Lung (tissue), 12 donors: Measurements from ENCODE around the gene CHIC2. TPM values are rescaled to one million over a fixed set of nuclear protein-coding genes. Genes with fewer than 3 reads are reported as not detected.

Source experiments
- ATAC-seq: fragments of 200-7000 bp; cut with Tn5 transposase; one replicate; pipeline ENCODE4 v1.9.1; 2020; ENCODE audit warnings: moderate number of reproducible peaks; ENCODE audit not compliant: insufficient read depth, low FRiP score
- DNase-seq, 3 donors: peaks; one replicate each; pipeline ENCODE4 v3.0.0-alpha.2; 2013 to 2017
- H3K27ac ChIP-seq, 2 donors: one replicate each; pipeline ENCODE4 v1.5.1; 2013; ENCODE audit warnings: mild to moderate bottlenecking in 2 of 2, moderate library complexity in 2 of 2, control low read depth in 1 of 2, inconsistent platforms in 1 of 2, low read depth in 1 of 2, low read length in 1 of 2
- H3K27me3 ChIP-seq, 3 donors: one replicate each; pipeline ENCODE4 v1.5.1; 2013; ENCODE audit warnings: low read length in 2 of 3; ENCODE audit not compliant: control insufficient read depth in 3 of 3, insufficient read depth in 3 of 3
- H3K36me3 ChIP-seq, 4 donors: one replicate each; pipeline ENCODE4 v1.5.1; 2013; ENCODE audit warnings: low read length in 4 of 4, mild to moderate bottlenecking in 1 of 4, moderate library complexity in 1 of 4; ENCODE audit not compliant: control insufficient read depth in 4 of 4, insufficient read depth in 4 of 4
- H3K4me1 ChIP-seq, 5 donors: one replicate each; pipeline ENCODE4 v1.5.1; 2013; ENCODE audit warnings: low read length in 5 of 5, mild to moderate bottlenecking in 2 of 5, moderate library complexity in 1 of 5; ENCODE audit not compliant: control insufficient read depth in 5 of 5, insufficient read depth in 5 of 5
- H3K4me3 ChIP-seq: one replicate; pipeline ENCODE4 v1.5.1; 2013; ENCODE audit warnings: mild to moderate bottlenecking, control low read depth, moderate library complexity
- H3K9ac ChIP-seq, 2 donors: one replicate each; pipeline ENCODE4 v1.5.1; 2013; ENCODE audit warnings: low read length in 2 of 2, control low read depth in 1 of 2; ENCODE audit not compliant: insufficient read depth in 1 of 2
- H3K9me3 ChIP-seq, 4 donors: one replicate each; pipeline ENCODE4 v1.5.1; 2013; ENCODE audit warnings: low read length in 3 of 4, mild to moderate bottlenecking in 1 of 4, moderate library complexity in 1 of 4; ENCODE audit not compliant: control insufficient read depth in 4 of 4, insufficient read depth in 3 of 4
- WGBS, 2 donors: extraction: QIAGEN DNeasy Blood & Tissue Kit; methylation state at CpG; one replicate each; pipeline ENCODE4 v1.1.7; 2013; 5-methylcytosine and 5-hydroxymethylcytosine counted together
- polyA plus RNA-seq, 2 donors: library from polyadenylated mRNA; stranded (reverse); fragments of 200-250 nt; gene quantifications; one replicate each; pipeline ENCODE4 v1.2.1, GENCODE V29; 2013
- total RNA-seq, 2 donors: library from RNA; depleted of rRNA in 1 of 2; stranded (reverse); fragments of >200 nt in 1 of 2; gene quantifications; one replicate each; pipeline ENCODE4 v1.2.1, GENCODE V29; 2014 to 2021
- TF ChIP-seq, protein P1 (sequence below): IDR thresholded peaks from 2 replicates; pipeline ENCODE4 v1.5.1; 2012; ENCODE audit warnings: mild to moderate bottlenecking; ENCODE audit errors: control extremely low read depth, extremely low read depth
- donor health status: control.
- donor health status: control.
- donor health status: Bipolar disorder and iron deficiency.
- donor health status: healthy.
- donor health status: DM: yes; HTN: yes; CAD: no.

The CHIC2 gene
- total and polyA plus RNA-seq, 4 donors, result 12.6 to 52.8 (median 30.5) TPM

GRCh38 chr4:54090404-54090803 is 26.0 kb upstream of the CHIC2 start:
- DNase-seq (no peak), ATAC-seq (no peak)
- no peak overlapping the region for H3K4me3 ChIP-seq
- H3K9ac ChIP-seq, result no peak overlapping the region
- H3K36me3 ChIP-seq, result no peaks in the 10 kb centered on the region
- H3K27ac ChIP-seq, result no peak overlapping the region
- TF ChIP-seq, protein P1, sequence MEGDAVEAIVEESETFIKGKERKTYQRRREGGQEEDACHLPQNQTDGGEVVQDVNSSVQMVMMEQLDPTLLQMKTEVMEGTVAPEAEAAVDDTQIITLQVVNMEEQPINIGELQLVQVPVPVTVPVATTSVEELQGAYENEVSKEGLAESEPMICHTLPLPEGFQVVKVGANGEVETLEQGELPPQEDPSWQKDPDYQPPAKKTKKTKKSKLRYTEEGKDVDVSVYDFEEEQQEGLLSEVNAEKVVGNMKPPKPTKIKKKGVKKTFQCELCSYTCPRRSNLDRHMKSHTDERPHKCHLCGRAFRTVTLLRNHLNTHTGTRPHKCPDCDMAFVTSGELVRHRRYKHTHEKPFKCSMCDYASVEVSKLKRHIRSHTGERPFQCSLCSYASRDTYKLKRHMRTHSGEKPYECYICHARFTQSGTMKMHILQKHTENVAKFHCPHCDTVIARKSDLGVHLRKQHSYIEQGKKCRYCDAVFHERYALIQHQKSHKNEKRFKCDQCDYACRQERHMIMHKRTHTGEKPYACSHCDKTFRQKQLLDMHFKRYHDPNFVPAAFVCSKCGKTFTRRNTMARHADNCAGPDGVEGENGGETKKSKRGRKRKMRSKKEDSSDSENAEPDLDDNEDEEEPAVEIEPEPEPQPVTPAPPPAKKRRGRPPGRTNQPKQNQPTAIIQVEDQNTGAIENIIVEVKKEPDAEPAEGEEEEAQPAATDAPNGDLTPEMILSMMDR, result no peak
- peaks cover 0 to 16% (median 10%) of the 10 kb centered on the region in 5 donors for H3K4me1 ChIP-seq
- H3K9me3 ChIP-seq, result peaks cover 0 to 1% (median 0%) of the 10 kb centered on the region in 4 donors
- 85 to 86% methylated on average over 8 of the region's 8 CpGs for WGBS, 2 donors
- H3K27me3 ChIP-seq, result peaks cover 10 to 73% (median 42%) of the 10 kb centered on the region in 3 donors

DNA sequence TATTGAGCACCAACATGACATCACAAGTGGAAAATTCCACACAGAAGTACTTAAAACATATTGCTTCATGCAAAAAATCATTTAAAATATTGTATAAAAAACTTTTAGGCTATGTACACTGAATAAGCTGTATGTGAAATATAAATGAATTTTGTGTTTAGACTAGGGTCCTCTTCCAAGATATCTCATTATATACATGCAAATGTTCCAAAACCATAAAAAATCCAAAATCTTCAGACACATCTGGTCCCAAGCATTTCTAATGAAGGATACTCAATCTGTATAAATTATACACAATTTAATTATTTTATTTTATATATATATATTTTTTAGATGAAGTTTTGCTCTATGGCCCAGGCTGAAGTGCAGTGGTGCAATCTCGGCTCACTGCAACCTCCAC is 25.5 kb upstream of the CHIC2 start:
- Histone ChIP-seq H3K9ac (no peak overlapping the region), H3K36me3 (no peaks in the 10 kb centered on the region), H3K4me1 (peaks cover 0 to 16% (median 10%) of the 10 kb centered on the region in 5 donors), H3K27me3 (peaks cover 10 to 68% (median 37%) of the 10 kb centered on the region in 3 donors), H3K9me3 (no peaks in the 10 kb centered on the region), H3K27ac (no peak overlapping the region), H3K4me3 (no peak overlapping the region)
- no peak for DNase-seq
- ATAC-seq, result no peak
- TF ChIP-seq, protein P1, result no peak
- 100% methylated on average over 1 of the region's 1 CpG for WGBS, 2 donors

DNA sequence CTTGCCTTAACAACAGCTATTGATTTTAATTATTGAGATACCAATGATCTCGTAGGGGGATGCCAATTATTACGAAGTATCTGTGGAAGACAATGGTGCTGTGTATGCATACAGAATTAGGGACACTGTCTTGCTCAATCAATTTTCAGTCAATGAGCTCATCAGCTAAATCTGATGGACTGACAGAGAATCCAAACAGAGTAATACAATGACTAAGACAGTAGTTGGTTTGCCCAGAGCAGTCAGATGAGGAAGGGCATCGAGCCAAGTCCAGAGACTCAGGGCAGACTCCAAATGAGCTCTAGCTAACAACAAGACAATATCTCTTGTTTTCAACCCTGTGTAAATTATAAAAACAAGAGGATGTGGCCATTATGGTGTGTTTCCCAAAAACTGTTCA is 20.9 kb upstream of the CHIC2 start:
- TF ChIP-seq, protein P1, result no peak
- Histone ChIP-seq H3K4me1 (peaks cover 0 to 6% (median 1%) of the 10 kb centered on the region in 5 donors), H3K27ac (no peak overlapping the region), H3K4me3 (no peak overlapping the region), H3K27me3 (peaks cover 0 to 22% (median 0%) of the 10 kb centered on the region in 3 donors), H3K9me3 (no peaks in the 10 kb centered on the region), H3K9ac (no peak overlapping the region), H3K36me3 (no peaks in the 10 kb centered on the region)
- ATAC-seq (peak; percentile 40), DNase-seq (no peak)
- 88 to 92% methylated on average over 3 of the region's 3 CpGs for WGBS, 2 donors

DNA sequence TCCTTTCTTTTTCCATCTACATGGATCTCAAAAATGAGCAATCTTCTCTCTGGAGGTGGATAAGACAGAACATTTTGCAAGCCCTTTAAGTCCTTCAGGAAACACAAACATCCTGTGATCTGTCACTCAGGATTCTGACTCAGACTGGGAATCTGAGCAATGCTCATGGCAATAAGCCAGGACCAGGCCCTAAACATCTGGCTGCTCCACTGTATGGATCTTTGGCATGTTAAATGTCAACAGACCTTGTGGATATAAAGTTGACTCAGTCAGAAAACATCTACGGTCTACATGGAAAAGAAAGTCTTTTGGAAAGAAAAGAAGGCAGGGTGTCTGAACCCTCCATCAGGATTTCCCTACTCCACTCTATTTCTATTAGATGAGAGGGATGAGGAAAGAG is 17.8 kb upstream of the CHIC2 start:
- TF ChIP-seq, protein P1, result no peak
- Histone ChIP-seq H3K9ac (no peak overlapping the region), H3K36me3 (no peaks in the 10 kb centered on the region), H3K4me3 (no peak overlapping the region), H3K9me3 (no peaks in the 10 kb centered on the region), H3K27ac (no peak overlapping the region), H3K4me1 (peaks cover 0 to 6% (median 3%) of the 10 kb centered on the region in 5 donors), H3K27me3 (peaks cover 0 to 7% (median 0%) of the 10 kb centered on the region in 3 donors)
- WGBS, 2 donors, result 37 to 59% methylated on average over 1 of the region's 1 CpG
- DNase-seq (peak; percentile 24 to 60 (median 60)), ATAC-seq (peak; percentile 34)
